ENCODE measurements around the gene MAPRE2.

The MAPRE2 gene

DNA sequence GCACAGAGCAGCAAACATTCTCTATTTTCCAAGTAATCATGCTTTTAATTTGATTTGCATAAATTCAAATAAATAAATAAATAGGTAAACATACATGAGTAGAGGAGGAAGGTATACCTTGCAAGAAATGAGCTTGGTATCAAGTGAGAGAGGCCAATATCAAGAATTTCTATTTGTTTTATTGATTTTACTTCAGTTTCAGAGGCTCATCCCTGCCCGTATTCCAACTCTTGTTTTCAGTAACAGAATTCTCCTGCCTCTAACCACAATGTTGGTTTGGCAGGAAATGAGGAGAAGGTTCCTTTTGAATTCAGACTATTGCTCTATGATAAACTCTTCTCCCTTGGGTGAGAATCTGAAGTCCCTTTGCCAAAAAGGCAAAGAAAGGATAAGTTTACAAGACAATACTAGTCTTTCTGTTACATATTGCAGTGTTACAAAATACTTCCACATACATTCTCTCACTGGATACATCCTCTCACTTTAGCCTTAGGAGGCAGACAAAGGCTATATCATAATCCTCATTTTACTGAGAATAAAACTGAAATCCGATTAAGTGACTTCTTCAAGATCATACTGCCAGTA, 131.3 kb downstream of the MAPRE2 start:
- TF ChIP-seq, protein P1, sequence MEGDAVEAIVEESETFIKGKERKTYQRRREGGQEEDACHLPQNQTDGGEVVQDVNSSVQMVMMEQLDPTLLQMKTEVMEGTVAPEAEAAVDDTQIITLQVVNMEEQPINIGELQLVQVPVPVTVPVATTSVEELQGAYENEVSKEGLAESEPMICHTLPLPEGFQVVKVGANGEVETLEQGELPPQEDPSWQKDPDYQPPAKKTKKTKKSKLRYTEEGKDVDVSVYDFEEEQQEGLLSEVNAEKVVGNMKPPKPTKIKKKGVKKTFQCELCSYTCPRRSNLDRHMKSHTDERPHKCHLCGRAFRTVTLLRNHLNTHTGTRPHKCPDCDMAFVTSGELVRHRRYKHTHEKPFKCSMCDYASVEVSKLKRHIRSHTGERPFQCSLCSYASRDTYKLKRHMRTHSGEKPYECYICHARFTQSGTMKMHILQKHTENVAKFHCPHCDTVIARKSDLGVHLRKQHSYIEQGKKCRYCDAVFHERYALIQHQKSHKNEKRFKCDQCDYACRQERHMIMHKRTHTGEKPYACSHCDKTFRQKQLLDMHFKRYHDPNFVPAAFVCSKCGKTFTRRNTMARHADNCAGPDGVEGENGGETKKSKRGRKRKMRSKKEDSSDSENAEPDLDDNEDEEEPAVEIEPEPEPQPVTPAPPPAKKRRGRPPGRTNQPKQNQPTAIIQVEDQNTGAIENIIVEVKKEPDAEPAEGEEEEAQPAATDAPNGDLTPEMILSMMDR (IDR thresholded peaks at IDR 0.05), result no peak

DNA sequence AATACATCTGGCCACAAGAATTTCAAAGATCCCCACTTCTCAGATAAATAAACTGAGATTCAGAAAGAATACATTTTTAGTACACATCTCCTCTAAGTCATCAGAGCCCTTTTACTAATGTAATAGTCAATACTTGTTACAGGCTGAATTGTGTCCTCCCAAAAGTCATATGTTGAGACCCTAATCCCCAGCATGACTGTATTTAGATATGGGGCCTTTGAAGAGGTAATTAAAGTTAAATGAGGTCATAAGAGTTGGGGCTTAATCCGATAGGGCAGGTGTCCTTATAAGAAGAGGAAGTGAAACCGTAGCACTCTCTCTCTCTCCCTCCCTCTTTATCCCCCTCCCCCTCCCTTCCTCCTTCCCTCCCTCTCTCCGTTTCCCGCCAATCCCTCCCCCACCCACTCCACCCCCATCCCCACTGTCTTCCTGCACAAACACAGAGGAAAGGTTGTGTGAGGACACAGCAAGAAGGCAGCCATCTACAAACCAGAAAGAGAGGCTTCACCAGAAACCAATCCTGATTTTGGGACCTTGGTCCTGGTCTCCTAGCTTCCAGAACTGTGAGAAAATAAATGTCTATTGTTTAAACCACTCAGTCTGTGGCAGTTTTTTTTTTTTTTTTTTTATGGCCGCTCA, 133.0 kb downstream of the MAPRE2 start:
- TF ChIP-seq, protein P1 (IDR thresholded peaks at IDR 0.05), result no peak

DNA sequence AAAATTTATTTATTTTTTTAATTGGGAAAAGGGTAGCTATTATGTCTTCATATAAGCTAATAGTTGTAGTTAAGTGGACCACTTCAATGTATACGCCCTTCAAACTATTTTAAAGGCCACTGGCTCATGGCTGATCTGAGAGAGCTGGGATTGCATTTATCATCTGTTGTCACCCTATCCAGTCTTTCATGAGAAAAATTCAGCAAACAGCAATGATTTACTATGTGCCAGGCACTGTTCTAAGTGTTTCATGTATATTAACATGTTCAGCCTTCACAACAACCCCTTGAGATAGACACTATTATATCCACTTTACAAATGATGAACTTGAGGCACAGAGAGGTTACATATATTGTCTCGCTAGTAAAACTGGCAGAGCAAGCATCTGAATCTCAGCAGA, 133.5 kb downstream of the MAPRE2 start:
- TF ChIP-seq, protein P1 (IDR thresholded peaks at IDR 0.05), result no peak

DNA sequence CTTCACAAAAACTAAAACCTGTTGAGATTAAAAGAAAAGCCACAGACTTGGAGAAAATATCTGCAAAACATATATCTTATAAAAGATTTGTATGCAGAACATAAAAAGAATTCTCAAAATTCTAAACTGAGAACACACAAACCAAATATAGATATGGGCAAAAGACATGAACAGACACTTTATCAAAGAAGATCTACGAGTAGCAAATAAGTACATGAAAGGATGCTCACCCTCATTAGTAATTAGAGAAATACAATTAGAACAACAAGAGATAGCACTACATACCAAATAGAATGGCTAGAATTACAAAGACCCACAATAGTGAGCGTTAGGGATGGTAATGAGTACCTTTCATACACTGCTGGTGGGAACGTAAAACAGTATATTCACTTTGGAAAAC, 135.7 kb downstream of the MAPRE2 start:
- TF ChIP-seq, protein P1 (IDR thresholded peaks at IDR 0.05), result no peak

GRCh38 chr18:35178260-35178659, 137.0 kb downstream of the MAPRE2 start:
- TF ChIP-seq, protein P1 (IDR thresholded peaks at IDR 0.05), result no peak

GRCh38 chr18:35179906-35180305, 138.7 kb downstream of the MAPRE2 start:
- TF ChIP-seq, protein P1 (IDR thresholded peaks at IDR 0.05), result no peak

DNA sequence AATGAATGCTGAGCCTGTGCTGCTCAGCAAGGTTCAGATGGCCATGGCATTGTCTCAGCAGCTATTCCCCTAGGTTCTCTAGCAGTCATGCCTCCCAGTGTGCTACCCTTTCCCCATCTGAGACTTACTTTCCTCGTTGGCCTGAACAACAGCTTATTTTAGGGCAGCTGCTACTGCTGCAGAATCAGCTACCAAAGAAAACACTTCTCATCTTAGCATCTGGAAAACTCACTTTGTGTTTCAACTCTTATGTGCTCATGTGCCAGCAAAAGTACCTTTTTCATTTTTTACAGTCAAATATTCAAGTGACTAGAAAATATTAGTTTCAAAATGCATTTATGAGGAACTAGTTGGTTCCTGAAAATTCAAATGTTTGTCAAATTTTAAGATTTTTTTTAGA, 139.2 kb downstream of the MAPRE2 start:
- TF ChIP-seq, protein P1 (IDR thresholded peaks at IDR 0.05), result no peak
